Right lobe of liver (tissue), 6 donors: ENCODE results near the gene SDK1. TPM values are rescaled to one million over a fixed set of nuclear protein-coding genes. Genes with fewer than 3 reads are reported as not detected.

Experiments used
- ATAC-seq, 4 donors: fragments of 200-7000 bp; cut with Tn5 transposase; one replicate each; pipeline ENCODE4 v1.9.1; 2020; ENCODE audit warnings: mild to moderate bottlenecking in 4 of 4, moderate library complexity in 4 of 4
- DNase-seq, 3 donors: peaks; one replicate each; pipeline ENCODE4 v3.0.0-alpha.2; 2020
- H3K27ac ChIP-seq, 3 donors: fragments of 200-600 bp; one replicate each; pipeline ENCODE4 v1.8.0; 2022
- H3K27me3 ChIP-seq, 2 donors: fragments of 200-600 bp; one replicate each; pipeline ENCODE4 v1.8.0; 2022
- H3K36me3 ChIP-seq, 4 donors: fragments of 200-600 bp; sonication (generic) in 1 of 4; one replicate each; pipeline versions ENCODE4 v1.5.1 to v1.8.0; 2017 to 2022; ENCODE audit warnings: control low read depth in 1 of 4
- H3K4me1 ChIP-seq, 4 donors: fragments of 200-600 bp; sonication (generic) in 1 of 4; one replicate each; pipeline versions ENCODE4 v1.5.1 to v1.8.0; 2017 to 2022; ENCODE audit warnings: control low read depth in 1 of 4
- H3K4me3 ChIP-seq, 3 donors: fragments of 200-600 bp; one replicate each; pipeline ENCODE4 v1.8.0; 2022
- H3K9me3 ChIP-seq, 4 donors: fragments of 200-600 bp; sonication (generic) in 1 of 4; one replicate each; pipeline versions ENCODE4 v1.5.1 to v1.8.0; 2017 to 2022; ENCODE audit warnings: control low read depth in 1 of 4
- CTCF ChIP-seq, 4 donors: fragments of 200-600 bp in 3 of 4; fragments of 450-650 bp in 1 of 4; IDR thresholded peaks; one replicate each; pipeline versions ENCODE4 v1.5.1 to v1.8.0; 2016 to 2022; ENCODE audit warnings: antibody characterized with exemption in 4 of 4, mild to moderate bottlenecking in 2 of 4
- POLR2A ChIP-seq: fragments of 450-650 bp; IDR thresholded peaks from one replicate; pipeline ENCODE4 v1.6.1; 2017; ENCODE audit warnings: antibody characterized with exemption, mild to moderate bottlenecking
- WGBS: methylation state at CpG from one replicate; pipeline ENCODE4 v1.1.6; 2018; ENCODE audit warnings: low coverage, low lambda C conversion rate; ENCODE audit not compliant: insufficient coverage; ENCODE audit errors: missing lambda C conversion rate; 5-methylcytosine and 5-hydroxymethylcytosine counted together
- intact Hi-C, 2 donors: fragments of 100-400 bp; cut with DNase I; formaldehyde crosslinking; loops; one replicate each; pipeline versions ENCODE4 v1.11.2 to v1.14.1; 2022
- total RNA-seq, 6 experiments: library from RNA; depleted of rRNA in 2 of 6; stranded (reverse); fragments of >200 nt in 2 of 6; fragmentation: NEBNext Ultra II Directional in 3 of 6; extraction: Animal tissue kit (Norgen Biotek cat#: 25700) in 3 of 6; gene quantifications; one replicate each; pipeline versions ENCODE4 v1.1.0 to v1.2.4, GENCODE V29; 2016 to 2023
- donor health status: DM: no; HTN: yes; CAD: no.
- donor health status: DM: no; HTN: no; CAD: no.
- donor health status: DM: no; HTN: no; CAD: no.
- donor health status: DM: no; HTN: yes; CAD: no.
- donor health status: DM: no; HTN: yes; CAD: no.

Gene SDK1
- total RNA-seq, 6 experiments from 2014 or later, result 0.07 to 1.4 (median 0.65) TPM

- intact Hi-C loops, result no loop called here
- H3K9me3 ChIP-seq, result no peaks in the 10 kb centered on the region
- no peak overlapping the region for H3K4me3 ChIP-seq
- peak in 3 of 4 donors; percentile 13 to 56 (median 50) for ATAC-seq
- 37% methylated on average over 3 of the region's 3 CpGs for WGBS
- no peaks in the 10 kb centered on the region for H3K27me3 ChIP-seq
- no peaks in the 10 kb centered on the region for H3K4me1 ChIP-seq
- TF ChIP-seq POLR2A (no peak), CTCF (IDR thresholded peaks at IDR 0.05) (no peak)
- no peaks in the 10 kb centered on the region for H3K36me3 ChIP-seq
- DNase-seq, result no peak
- no peak overlapping the region for H3K27ac ChIP-seq
These were observed 470.9 kb downstream of the SDK1 start for GRCh38 chr7:3771906-3772305.

GRCh38 chr7:3778345-3778744 is 477.3 kb downstream of the SDK1 start:
- Histone ChIP-seq H3K4me3 (no peak overlapping the region), H3K9me3 (peaks cover 0 to 7% (median 0%) of the 10 kb centered on the region in 4 donors), H3K27me3 (no peaks in the 10 kb centered on the region), H3K36me3 (no peaks in the 10 kb centered on the region), H3K4me1 (no peaks in the 10 kb centered on the region), H3K27ac (no peak overlapping the region)
- 64% methylated on average over 8 of the region's 8 CpGs for WGBS
- TF ChIP-seq POLR2A (no peak), CTCF (IDR thresholded peaks at IDR 0.05) (no peak)
- intact Hi-C loops, result no loop called here
- DNase-seq (no peak), ATAC-seq (no peak)

DNA sequence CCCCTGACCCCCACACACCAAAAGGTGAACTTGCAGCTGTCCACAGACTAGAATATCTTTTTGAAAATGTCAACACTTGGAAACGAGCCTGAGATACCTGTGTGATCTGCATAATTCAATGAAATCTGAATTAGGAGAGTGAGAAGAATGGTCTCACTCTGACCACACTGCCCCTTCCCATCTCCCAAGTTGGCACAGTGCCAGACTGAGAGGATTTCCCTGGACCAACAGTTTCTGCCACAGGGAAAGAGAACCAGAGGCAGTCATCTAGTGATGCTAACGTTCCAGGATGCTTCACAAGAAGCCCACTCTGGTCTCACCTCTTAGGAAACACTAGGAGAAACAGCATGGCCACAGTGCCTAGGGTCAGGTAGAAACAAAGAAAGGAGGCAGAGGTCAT is 479.0 kb downstream of the SDK1 start:
- H3K27me3 ChIP-seq, result no peaks in the 10 kb centered on the region
- H3K4me3 ChIP-seq, result no peak overlapping the region
- 64% methylated on average over 2 of the region's 2 CpGs for WGBS
- intact Hi-C loops, result no loop called here
- H3K27ac ChIP-seq, result no peak overlapping the region
- peaks cover 0 to 7% (median 1%) of the 10 kb centered on the region in 4 donors for H3K9me3 ChIP-seq
- H3K36me3 ChIP-seq, result no peaks in the 10 kb centered on the region
- H3K4me1 ChIP-seq, result no peaks in the 10 kb centered on the region
- TF ChIP-seq CTCF (IDR thresholded peaks at IDR 0.05) (no peak), POLR2A (no peak)
- DNase-seq, result no peak
- ATAC-seq, result no peak

- Histone ChIP-seq H3K36me3 (no peaks in the 10 kb centered on the region), H3K4me1 (no peaks in the 10 kb centered on the region), H3K27ac (no peak overlapping the region), H3K27me3 (no peaks in the 10 kb centered on the region), H3K9me3 (peaks cover 0 to 7% (median 1%) of the 10 kb centered on the region in 4 donors), H3K4me3 (no peak overlapping the region)
- ATAC-seq (no peak), DNase-seq (no peak)
- TF ChIP-seq POLR2A (no peak), CTCF (IDR thresholded peaks at IDR 0.05) (no peak)
- WGBS, result 67% methylated on average over 2 of the region's 2 CpGs
- intact Hi-C loops, result no loop called here
These were observed 479.5 kb downstream of the SDK1 start for GRCh38 chr7:3780525-3780924.

DNA sequence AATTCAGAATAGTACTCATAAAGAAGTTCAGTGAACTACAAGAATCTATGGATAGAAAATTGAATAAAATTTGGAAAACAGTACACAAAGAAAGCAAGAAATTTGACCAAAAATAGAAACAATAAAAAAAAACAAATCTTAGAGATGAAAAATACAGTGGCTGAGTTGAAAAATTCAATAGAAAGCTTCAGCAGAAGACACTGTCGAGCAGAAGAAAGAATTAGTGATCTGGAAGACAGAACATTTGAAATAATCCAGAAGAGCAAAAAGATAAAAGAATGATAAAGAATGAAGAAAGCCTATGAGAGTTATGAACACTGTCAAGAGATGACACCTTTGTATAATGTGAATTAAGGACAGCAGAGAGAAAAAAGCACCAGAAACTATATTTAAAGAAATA is 480.6 kb downstream of the SDK1 start:
- ATAC-seq (no peak), DNase-seq (no peak)
- WGBS, result 87% methylated on average over 1 of the region's 1 CpG
- no peak overlapping the region for H3K4me3 ChIP-seq
- no peaks in the 10 kb centered on the region for H3K4me1 ChIP-seq
- intact Hi-C loops, result no loop called here
- H3K27ac ChIP-seq, result no peak overlapping the region
- H3K36me3 ChIP-seq, result no peaks in the 10 kb centered on the region
- H3K27me3 ChIP-seq, result no peaks in the 10 kb centered on the region
- TF ChIP-seq POLR2A (no peak), CTCF (IDR thresholded peaks at IDR 0.05) (no peak)
- H3K9me3 ChIP-seq, result peaks cover 0 to 7% (median 1%) of the 10 kb centered on the region in 4 donors
